MCF 10A (cell line): ENCODE results near the gene MAPKAP1. TPM values are rescaled to one million over a fixed set of nuclear protein-coding genes. Genes with fewer than 3 reads are reported as not detected.
A peak's percentile ranks its signal among the peaks of the same experiment; 100 is the strongest.

ENCODE experiments used
- BruUV-seq: library from RNA; stranded (reverse); fragments of 400-500 nt; replicated peaks from 2 replicates; lab custom pipeline; 2021; lab: Mats Ljungman, UMichigan
- CTCF ChIA-PET: fragments of 300-600 bp; sonication (Branson Sonifier 250); formaldehyde crosslinking; extraction: SDS; loops from one replicate; lab custom pipeline; 2021; ENCODE audit warnings: antibody characterized with exemption, inconsistent platforms; lab: Yijun Ruan, JAX
- POLR2A ChIA-PET: fragments of 300-600, 350-650 bp; sonication (Branson Sonifier 250); formaldehyde crosslinking; extraction: SDS; loops from one replicate; lab custom pipeline; 2020; ENCODE audit warnings: antibody characterized with exemption, inconsistent platforms; lab: Yijun Ruan, JAX
- DNase-seq: peaks from one replicate; pipeline ENCODE4 v3.0.0-alpha.2; 2018; ENCODE audit not compliant: unreplicated experiment
- H3K27ac Mint-ChIP-seq: one replicate; pipeline ENCODE4 v1.8.0; 2022; ENCODE audit warnings: mild to moderate bottlenecking, low read depth, mixed read lengths; ENCODE audit not compliant: unreplicated experiment
- H3K27me3 Mint-ChIP-seq: one replicate; pipeline ENCODE4 v1.8.0; 2022; ENCODE audit warnings: mixed read lengths; ENCODE audit not compliant: insufficient read depth, unreplicated experiment
- H3K36me3 Mint-ChIP-seq: one replicate; pipeline ENCODE4 v1.8.0; 2022; ENCODE audit warnings: mild to moderate bottlenecking, moderate library complexity, mixed read lengths; ENCODE audit not compliant: insufficient read depth, unreplicated experiment
- H3K4me1 Mint-ChIP-seq: one replicate; pipeline ENCODE4 v1.8.0; 2022; ENCODE audit warnings: mixed read lengths; ENCODE audit not compliant: insufficient read depth, unreplicated experiment
- H3K4me3 Mint-ChIP-seq: one replicate; pipeline ENCODE4 v1.8.0; 2022; ENCODE audit warnings: mild to moderate bottlenecking, moderate library complexity, mixed read lengths; ENCODE audit not compliant: unreplicated experiment
- H3K9me3 Mint-ChIP-seq: one replicate; pipeline ENCODE4 v1.8.0; 2022; ENCODE audit warnings: mixed read lengths; ENCODE audit not compliant: unreplicated experiment
- intact Hi-C: fragments of 100-400 bp; cut with micrococcal nuclease; formaldehyde crosslinking; loops from 2 replicates; pipeline ENCODE4 v1.14.1; 2022
- total RNA-seq: library from RNA; stranded (reverse); gene quantifications from 2 replicates; pipeline ENCODE4 v1.2.3, GENCODE V29; 2022
- TF ChIP-seq, protein P1 (sequence below): fragments of 200-600 bp; IDR thresholded peaks from one replicate; pipeline ENCODE4 v1.8.0; 2022; ENCODE audit warnings: antibody characterized with exemption, mild to moderate bottlenecking; ENCODE audit not compliant: unreplicated experiment

Gene MAPKAP1
- total RNA-seq, 1 experiment from 2014 or later = 74.9 TPM

DNA sequence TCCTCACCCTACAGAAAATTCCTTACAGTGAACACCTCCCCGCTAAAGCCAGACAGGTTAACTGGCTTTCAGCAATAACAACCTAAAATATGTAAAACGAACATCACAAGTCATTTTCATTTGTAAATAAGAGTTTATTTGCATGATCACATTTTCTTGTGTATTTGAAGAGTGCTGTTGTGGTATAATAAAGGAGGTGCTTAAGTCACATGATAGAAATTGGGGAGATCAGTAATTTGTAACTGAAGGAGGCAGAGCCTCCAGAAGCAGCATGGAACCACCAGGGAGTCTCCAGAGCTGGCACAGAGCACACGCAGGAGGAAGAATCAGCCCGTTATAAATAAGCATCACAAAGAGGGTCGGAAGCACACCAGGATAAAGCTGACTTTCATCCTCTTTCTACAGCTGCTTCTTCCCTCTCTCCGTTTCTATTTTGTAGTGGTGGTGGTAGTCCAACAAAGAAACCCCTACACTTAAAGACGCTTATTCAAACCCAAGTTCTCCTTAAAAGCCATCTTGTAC is 210.6 kb downstream of the MAPKAP1 start:
- CTCF ChIA-PET = interaction anchor here (0.6 kb wide), 1 partner anchor 18 kb away, joined by 3 read pairs; no protein-coding TSS in a partner anchor
- BruUV-seq = no TSS peak
- POLR2A ChIA-PET = no interaction called here

DNA sequence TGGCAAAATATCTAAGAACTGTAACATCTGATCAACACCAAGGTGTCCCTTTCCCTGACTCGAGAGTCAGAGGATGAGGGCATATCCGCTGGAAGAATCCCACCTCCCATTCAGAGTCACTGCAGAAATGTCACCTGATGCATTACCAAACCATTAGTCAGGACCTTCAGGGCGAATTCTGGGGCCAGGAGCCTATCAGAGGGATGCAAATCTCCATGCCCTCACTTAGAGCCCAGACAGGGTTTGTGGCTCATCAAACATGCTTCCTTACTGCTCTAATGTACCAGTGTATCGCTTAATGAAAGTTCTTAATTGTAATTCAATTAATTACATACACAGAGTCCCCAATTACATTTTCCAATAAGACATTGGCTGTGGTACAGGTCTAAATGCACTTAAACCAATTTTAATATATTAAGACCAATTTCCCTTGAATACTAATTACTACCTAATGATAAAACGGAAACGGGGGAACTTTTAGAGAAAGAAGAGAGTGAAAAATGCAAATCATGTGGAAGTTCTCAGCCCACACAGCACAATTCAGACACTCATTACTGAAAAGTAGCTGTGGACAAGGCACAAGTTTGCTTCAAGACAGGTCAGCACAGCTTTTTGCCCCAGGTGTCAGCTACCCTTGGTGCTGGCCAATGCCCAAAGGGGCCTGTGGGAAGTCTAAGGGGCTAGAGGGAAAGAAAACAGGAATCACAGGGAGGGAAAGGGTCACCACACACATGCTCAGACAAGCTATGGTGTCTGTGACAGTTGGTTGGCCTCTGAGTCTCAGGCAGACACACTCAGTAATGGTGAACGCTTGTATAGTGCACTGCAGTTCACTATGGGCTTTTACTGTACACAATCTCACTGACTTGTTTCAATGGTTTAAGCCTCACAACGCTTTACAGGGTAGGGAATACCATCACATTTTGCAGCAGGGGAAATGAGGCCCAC is 211.6 kb downstream of the MAPKAP1 start:
- peaks cover 30% of the 10 kb centered on the region for H3K4me1 Mint-ChIP-seq
- no peak overlapping the region for H3K4me3 Mint-ChIP-seq
- ChIA-PET CTCF (no interaction called here), POLR2A (interaction anchor here (0.8 kb wide), 1 partner anchor 18 kb away, joined by 3 read pairs; no protein-coding TSS in a partner anchor)
- H3K27ac Mint-ChIP-seq = peak overlapping the region; percentile 7
- no peaks in the 10 kb centered on the region for H3K36me3 Mint-ChIP-seq
- no peaks in the 10 kb centered on the region for H3K27me3 Mint-ChIP-seq
- intact Hi-C loops = no loop called here
- no peaks in the 10 kb centered on the region for H3K9me3 Mint-ChIP-seq
- DNase-seq = peak; percentile 35
- no TSS peak for BruUV-seq
- TF ChIP-seq, protein P1, sequence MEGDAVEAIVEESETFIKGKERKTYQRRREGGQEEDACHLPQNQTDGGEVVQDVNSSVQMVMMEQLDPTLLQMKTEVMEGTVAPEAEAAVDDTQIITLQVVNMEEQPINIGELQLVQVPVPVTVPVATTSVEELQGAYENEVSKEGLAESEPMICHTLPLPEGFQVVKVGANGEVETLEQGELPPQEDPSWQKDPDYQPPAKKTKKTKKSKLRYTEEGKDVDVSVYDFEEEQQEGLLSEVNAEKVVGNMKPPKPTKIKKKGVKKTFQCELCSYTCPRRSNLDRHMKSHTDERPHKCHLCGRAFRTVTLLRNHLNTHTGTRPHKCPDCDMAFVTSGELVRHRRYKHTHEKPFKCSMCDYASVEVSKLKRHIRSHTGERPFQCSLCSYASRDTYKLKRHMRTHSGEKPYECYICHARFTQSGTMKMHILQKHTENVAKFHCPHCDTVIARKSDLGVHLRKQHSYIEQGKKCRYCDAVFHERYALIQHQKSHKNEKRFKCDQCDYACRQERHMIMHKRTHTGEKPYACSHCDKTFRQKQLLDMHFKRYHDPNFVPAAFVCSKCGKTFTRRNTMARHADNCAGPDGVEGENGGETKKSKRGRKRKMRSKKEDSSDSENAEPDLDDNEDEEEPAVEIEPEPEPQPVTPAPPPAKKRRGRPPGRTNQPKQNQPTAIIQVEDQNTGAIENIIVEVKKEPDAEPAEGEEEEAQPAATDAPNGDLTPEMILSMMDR = no peak

More for the DNA sequence above, 210.6 kb downstream of the MAPKAP1 start:
- intact Hi-C loops = no loop called here
- Mint-ChIP-seq H3K4me3 (no peak overlapping the region), H3K9me3 (no peaks in the 10 kb centered on the region), H3K27me3 (no peaks in the 10 kb centered on the region), H3K4me1 (peaks cover 30% of the 10 kb centered on the region), H3K27ac (no peak overlapping the region), H3K36me3 (no peaks in the 10 kb centered on the region)
- TF ChIP-seq, protein P1 = no peak
- no peak for DNase-seq

GRCh38 chr9:125494653-125494915 is 212.4 kb downstream of the MAPKAP1 start:
- no peaks in the 10 kb centered on the region for H3K9me3 Mint-ChIP-seq
- TF ChIP-seq, protein P1 = no peak
- no peak overlapping the region for H3K4me3 Mint-ChIP-seq
- peaks cover 6% of the 10 kb centered on the region for H3K36me3 Mint-ChIP-seq
- no peaks in the 10 kb centered on the region for H3K27me3 Mint-ChIP-seq
- H3K27ac Mint-ChIP-seq = no peak overlapping the region
- BruUV-seq = no TSS peak
- peaks cover 30% of the 10 kb centered on the region for H3K4me1 Mint-ChIP-seq
- ChIA-PET POLR2A (no interaction called here), CTCF (no interaction called here)
- intact Hi-C loops = no loop called here
- no peak for DNase-seq

DNA sequence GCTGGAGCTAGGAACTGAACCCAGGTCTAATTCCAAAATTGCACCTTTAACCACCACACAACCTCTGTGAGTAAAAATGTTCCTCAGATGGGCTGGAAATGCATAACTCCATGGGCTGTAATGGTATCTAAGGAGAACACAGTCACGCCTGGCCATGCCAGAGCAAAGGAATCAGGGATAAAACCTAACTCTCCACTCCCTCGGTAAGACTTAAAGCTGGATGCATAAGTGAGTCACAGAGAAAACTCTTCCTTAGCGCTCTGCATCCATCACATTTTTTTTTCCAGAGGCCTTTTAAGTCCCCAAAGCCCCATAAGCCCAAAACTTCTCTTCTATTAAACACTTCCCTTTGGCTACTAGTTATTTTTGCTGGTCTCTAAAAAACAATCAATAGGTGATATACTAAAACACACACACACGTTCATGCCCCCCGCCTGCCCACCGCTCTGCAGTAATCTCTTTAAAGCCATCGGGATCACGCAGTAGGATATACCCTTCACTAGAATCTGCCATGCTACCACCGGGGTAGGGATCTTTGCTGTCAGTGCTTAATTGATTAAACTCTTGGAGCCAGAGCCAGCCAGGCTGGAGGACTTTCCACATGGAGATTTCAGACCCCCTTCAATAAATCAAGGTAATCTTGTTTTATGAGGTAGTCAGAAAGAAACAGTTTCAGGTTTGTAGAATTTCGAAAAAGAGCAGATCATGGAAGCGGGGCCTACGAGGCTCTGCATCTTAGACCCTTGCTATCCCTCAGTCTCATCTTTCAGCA is 212.9 kb downstream of the MAPKAP1 start:
- Mint-ChIP-seq H3K9me3 (no peaks in the 10 kb centered on the region), H3K27ac (no peak overlapping the region), H3K36me3 (peaks cover 6% of the 10 kb centered on the region), H3K27me3 (no peaks in the 10 kb centered on the region), H3K4me1 (peaks cover 30% of the 10 kb centered on the region), H3K4me3 (no peak overlapping the region)
- intact Hi-C loops = no loop called here
- ChIA-PET POLR2A (no interaction called here), CTCF (no interaction called here)
- TF ChIP-seq, protein P1 = no peak
- BruUV-seq = no TSS peak
- no peak for DNase-seq
